ENCODE data around the gene HNRNPDL. TPM values are rescaled to one million over a fixed set of nuclear protein-coding genes. Genes with fewer than 3 reads are reported as not detected.

Gene HNRNPDL
- total RNA-seq, 4 donors from 2014 or later, result 93.6 to 124 (median 107) TPM

DNA sequence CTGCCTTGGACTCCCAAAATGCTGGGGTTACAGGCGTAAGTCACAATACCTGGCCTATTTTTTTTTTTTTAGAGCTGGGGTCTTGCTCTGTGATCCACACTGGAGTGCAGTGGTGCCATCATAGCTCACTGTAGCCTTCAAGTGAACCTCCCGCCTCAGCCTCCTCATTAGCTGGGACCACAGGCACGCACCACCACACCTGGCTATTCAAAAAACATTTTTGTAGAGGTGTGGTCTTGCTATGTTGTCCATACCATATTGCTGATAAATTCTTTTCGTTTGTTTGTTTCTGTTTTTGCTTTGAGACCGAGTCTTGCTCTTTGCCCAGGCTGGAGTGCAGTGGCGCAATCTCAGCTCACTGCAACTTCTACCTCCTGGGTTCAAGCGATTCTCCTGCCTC is 21.8 kb upstream of the HNRNPDL start:
- WGBS, 2 donors, result 97% methylated on average over 7 of the region's 7 CpGs
- DNase-seq (ENCODE audit: low spot score in 2 of 2), result no peak
- intact Hi-C loops (cut with DNase I; ENCODE audit: low total_unique reads), result no loop called here
- H3K4me3 ChIP-seq (ENCODE audit: low read depth, poor library complexity, severe bottlenecking), result no peak overlapping the region
- TF ChIP-seq POLR2A (IDR thresholded peaks at IDR 0.05), result no peak
- TF ChIP-seq, protein P1, sequence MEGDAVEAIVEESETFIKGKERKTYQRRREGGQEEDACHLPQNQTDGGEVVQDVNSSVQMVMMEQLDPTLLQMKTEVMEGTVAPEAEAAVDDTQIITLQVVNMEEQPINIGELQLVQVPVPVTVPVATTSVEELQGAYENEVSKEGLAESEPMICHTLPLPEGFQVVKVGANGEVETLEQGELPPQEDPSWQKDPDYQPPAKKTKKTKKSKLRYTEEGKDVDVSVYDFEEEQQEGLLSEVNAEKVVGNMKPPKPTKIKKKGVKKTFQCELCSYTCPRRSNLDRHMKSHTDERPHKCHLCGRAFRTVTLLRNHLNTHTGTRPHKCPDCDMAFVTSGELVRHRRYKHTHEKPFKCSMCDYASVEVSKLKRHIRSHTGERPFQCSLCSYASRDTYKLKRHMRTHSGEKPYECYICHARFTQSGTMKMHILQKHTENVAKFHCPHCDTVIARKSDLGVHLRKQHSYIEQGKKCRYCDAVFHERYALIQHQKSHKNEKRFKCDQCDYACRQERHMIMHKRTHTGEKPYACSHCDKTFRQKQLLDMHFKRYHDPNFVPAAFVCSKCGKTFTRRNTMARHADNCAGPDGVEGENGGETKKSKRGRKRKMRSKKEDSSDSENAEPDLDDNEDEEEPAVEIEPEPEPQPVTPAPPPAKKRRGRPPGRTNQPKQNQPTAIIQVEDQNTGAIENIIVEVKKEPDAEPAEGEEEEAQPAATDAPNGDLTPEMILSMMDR (IDR thresholded peaks at IDR 0.05), result no peak

DNA sequence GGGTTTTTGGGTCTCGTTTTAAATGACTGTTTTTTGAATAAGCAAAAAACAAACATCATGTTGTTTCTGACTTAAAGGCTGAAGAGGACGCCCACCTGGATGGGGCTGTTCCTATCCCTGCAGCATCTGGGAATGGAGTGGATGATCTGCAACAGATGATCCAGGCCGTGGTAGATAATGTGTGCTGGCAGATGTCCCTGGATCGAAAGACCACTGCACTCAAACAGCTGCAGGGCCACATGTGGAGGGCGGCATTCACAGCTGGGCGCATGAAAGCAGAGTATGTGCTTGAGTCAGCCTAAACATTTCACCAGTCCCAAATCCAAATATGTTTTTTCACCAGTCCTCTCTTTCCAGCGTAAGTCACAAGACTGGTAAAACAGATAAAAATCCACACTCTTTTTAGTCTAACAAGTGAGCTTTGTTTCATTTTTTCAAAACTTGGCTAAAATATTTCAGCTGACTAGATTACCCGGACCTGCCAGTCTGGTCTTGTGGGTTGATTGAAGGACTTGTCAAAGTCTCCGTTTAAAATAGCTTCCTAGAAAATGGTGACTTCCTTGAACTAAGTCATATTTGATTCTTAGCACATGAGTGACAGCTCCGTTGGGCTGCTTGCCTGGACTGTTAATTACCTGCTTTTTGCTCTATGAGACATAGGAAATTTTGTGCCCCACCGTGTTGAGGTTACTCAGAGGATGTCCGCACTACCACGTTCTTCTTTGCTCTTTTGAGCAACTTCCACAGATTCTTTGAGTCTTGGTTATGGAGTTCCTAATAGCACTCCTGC is 20.9 kb upstream of the HNRNPDL start:
- 58 to 62% methylated on average over 13 of the region's 13 CpGs for WGBS, 2 donors
- no peak for TF ChIP-seq POLR2A (IDR thresholded peaks at IDR 0.05)
- TF ChIP-seq, protein P1 (IDR thresholded peaks at IDR 0.05), result no peak
- H3K4me3 ChIP-seq (ENCODE audit: low read depth, poor library complexity, severe bottlenecking), result no peak overlapping the region
- intact Hi-C loops (cut with DNase I; ENCODE audit: low total_unique reads), result no loop called here
- DNase-seq (ENCODE audit: low spot score in 2 of 2), result no peak

DNA sequence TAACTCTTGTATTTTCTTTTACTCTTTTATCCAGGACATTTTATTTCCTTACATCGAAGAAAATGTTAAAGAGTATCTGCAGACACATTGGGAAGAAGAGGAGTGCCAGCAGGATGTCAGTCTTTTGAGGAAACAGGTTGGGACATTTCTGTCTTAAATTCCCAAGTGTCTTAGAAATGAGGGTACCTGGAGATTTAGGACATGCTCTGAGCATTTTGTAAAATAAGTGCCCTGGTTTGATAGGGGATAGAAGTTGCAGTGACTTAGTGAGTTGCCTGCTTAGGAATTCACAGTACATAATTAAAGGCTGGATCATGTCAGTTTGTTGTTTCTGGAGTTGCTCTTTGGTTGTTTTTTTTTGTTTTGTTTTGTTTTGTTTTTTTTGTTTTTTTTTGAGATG is 17.6 kb upstream of the HNRNPDL start:
- WGBS, 2 donors, result 63 to 72% methylated on average over 1 of the region's 1 CpG
- intact Hi-C loops (cut with DNase I; ENCODE audit: low total_unique reads), result loop anchor here (5.0 kb wide), 1 partner anchor 756 kb away; no protein-coding TSS in a partner anchor
- no peak for DNase-seq (ENCODE audit: low spot score in 2 of 2)
- H3K4me3 ChIP-seq (ENCODE audit: low read depth, poor library complexity, severe bottlenecking), result no peak overlapping the region
- no peak for TF ChIP-seq POLR2A (IDR thresholded peaks at IDR 0.05)
- TF ChIP-seq, protein P1 (IDR thresholded peaks at IDR 0.05), result no peak

DNA sequence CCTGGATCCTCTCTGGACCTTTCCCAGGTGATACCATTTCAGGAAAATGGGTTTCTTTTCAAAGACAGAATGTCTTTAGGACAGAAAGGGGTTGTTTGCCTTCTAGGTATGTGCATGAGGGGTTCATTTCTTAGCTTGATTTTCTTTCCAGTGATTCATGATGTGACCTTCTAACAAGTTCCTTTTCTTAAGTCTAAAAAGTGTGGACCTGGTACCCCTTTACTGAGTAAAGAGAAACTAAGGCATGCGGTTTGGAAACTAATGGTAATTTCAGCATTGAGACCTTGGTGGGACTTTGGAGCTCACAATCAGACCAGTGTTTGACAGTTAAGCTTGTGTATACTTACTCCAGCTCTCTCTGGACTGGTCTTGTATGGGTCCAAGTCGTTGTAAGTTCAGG is 8.8 kb upstream of the HNRNPDL start:
- intact Hi-C loops (cut with DNase I; ENCODE audit: low total_unique reads), result no loop called here
- no peak for DNase-seq (ENCODE audit: low spot score in 2 of 2)

GRCh38 chr4:82437285-82438005 is 7.2 kb upstream of the HNRNPDL start:
- no peak overlapping the region for H3K4me3 ChIP-seq (ENCODE audit: low read depth, poor library complexity, severe bottlenecking)
- no peak for TF ChIP-seq POLR2A (IDR thresholded peaks at IDR 0.05)
- TF ChIP-seq, protein P1 (IDR thresholded peaks at IDR 0.05), result no peak
- peak in 1 of 2 donors; percentile 30 for DNase-seq (ENCODE audit: low spot score in 2 of 2)
- intact Hi-C loops (cut with DNase I; ENCODE audit: low total_unique reads), result no loop called here
- 47 to 55% methylated on average over 4 of the region's 4 CpGs for WGBS, 2 donors

More for the DNA sequence above, 8.8 kb upstream of the HNRNPDL start:
- H3K4me3 ChIP-seq (ENCODE audit: low read depth, poor library complexity, severe bottlenecking), result no peak overlapping the region
- no peak for TF ChIP-seq POLR2A (IDR thresholded peaks at IDR 0.05)
- TF ChIP-seq, protein P1 (IDR thresholded peaks at IDR 0.05), result no peak
- 89 to 91% methylated on average over 2 of the region's 2 CpGs for WGBS, 2 donors

All from lower leg skin (tissue), 4 donors.